ENCODE data around the gene SLC6A9. TPM values are rescaled to one million over a fixed set of nuclear protein-coding genes. Genes with fewer than 3 reads are reported as not detected.

Gene SLC6A9
- total RNA-seq, 1 experiment from 2014 or later = 30.1 TPM

DNA sequence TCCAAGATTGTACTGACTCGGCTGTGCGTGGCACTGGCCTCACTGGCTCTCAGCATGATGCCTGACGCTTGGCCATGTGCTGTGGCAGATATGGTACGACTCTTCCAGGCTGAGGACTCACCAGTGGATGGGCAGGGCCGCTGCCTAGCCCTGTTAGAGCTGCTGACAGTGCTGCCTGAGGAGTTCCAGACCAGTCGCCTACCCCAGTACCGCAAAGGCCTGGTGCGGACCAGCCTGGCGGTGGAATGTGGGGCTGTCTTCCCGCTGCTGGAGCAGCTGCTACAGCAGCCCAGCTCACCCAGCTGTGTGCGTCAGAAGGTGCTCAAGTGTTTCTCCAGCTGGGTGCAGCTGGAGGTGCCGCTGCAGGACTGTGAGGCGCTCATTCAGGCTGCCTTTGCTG lies 81.6 kb downstream of the SLC6A9 start:
- WGBS (ENCODE audit: extremely low coverage, insufficient read length, low lambda C conversion rate) = no CpG with 5 or more reads among the region's 13 CpGs
- H4K20me1 ChIP-seq (ENCODE audit: control insufficient read depth, insufficient read depth, insufficient read length) = no peaks in the 10 kb centered on the region
- no peak overlapping the region; a peak in 1 of 7 replicates for H3K27ac Mint-ChIP-seq

More for the DNA sequence above, 81.6 kb downstream of the SLC6A9 start:
- Mint-ChIP-seq H3K27me3 (ENCODE audit: low read depth) (no peaks in the 10 kb centered on the region; the same call in 1 of the 2 replicates), H3K4me3 (no peak overlapping the region), H3K4me1 (peaks cover 26 to 27% of the 10 kb centered on the region in 2 experiments), H3K9me3 (no peaks in the 10 kb centered on the region), H3K36me3 (ENCODE audit: insufficient read depth in 1 of 3, low read depth in 3 of 3) (peaks cover 0 to 9% (median 7%) of the 10 kb centered on the region in 3 experiments; a peak in 6 of 7 replicates)
- no peak overlapping the region for H4K91ac ChIP-seq (ENCODE audit: insufficient read length, low read depth, low read length)
- no peak overlapping the region for H3K4ac ChIP-seq (ENCODE audit: low read depth, low read length)
- H2BK120ac ChIP-seq (ENCODE audit: low read depth, low read length, poor library complexity, severe bottlenecking) = no peak overlapping the region
- peaks cover 10% of the 10 kb centered on the region for H3K23me2 ChIP-seq (ENCODE audit: insufficient read length, low read depth, low read length, poor library complexity, severe bottlenecking)
- H2AFZ ChIP-seq (ENCODE audit: low read length) = no peak overlapping the region
- H2AK5ac ChIP-seq (ENCODE audit: insufficient read length, low read length) = no peak overlapping the region
- H4K8ac ChIP-seq (replicated peaks; ENCODE audit: insufficient read length, low read depth, low read length) = no peak overlapping the region
- H3K27me3 ChIP-seq (ENCODE audit: insufficient read depth, low read length) = no peaks in the 10 kb centered on the region
- no peak overlapping the region for H3T11ph ChIP-seq (ENCODE audit: low read length)
- H4K5ac ChIP-seq (ENCODE audit: insufficient read length, low read depth, low read length) = no peak overlapping the region
- no peak overlapping the region for H2BK12ac ChIP-seq (ENCODE audit: insufficient read length, low read depth, low read length)
- no peak overlapping the region for H3K4me2 ChIP-seq (ENCODE audit: insufficient read depth, insufficient read length, low read length)
- no peak overlapping the region for H3K18ac ChIP-seq (ENCODE audit: insufficient read length, low read depth, low read length)
- TF ChIP-seq, protein P1, sequence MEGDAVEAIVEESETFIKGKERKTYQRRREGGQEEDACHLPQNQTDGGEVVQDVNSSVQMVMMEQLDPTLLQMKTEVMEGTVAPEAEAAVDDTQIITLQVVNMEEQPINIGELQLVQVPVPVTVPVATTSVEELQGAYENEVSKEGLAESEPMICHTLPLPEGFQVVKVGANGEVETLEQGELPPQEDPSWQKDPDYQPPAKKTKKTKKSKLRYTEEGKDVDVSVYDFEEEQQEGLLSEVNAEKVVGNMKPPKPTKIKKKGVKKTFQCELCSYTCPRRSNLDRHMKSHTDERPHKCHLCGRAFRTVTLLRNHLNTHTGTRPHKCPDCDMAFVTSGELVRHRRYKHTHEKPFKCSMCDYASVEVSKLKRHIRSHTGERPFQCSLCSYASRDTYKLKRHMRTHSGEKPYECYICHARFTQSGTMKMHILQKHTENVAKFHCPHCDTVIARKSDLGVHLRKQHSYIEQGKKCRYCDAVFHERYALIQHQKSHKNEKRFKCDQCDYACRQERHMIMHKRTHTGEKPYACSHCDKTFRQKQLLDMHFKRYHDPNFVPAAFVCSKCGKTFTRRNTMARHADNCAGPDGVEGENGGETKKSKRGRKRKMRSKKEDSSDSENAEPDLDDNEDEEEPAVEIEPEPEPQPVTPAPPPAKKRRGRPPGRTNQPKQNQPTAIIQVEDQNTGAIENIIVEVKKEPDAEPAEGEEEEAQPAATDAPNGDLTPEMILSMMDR (conservative IDR thresholded peaks at IDR 0.05) = no peak
- no peaks in the 10 kb centered on the region for H3K79me1 ChIP-seq (ENCODE audit: insufficient read depth, low read depth, low read length, poor library complexity, severe bottlenecking)
- no peak for DNase-seq
- no peak overlapping the region for H3K23ac ChIP-seq (ENCODE audit: insufficient read length, low read depth, low read length)
- no peaks in the 10 kb centered on the region for H3K9me3 ChIP-seq (ENCODE audit: control insufficient read depth, low read depth, low read length)
- no peaks in the 10 kb centered on the region for H3K4me1 ChIP-seq (ENCODE audit: insufficient read depth, low read length)
- H2BK20ac ChIP-seq (ENCODE audit: low read depth, low read length, poor library complexity, severe bottlenecking) = no peak overlapping the region
- no peak overlapping the region for H3K9ac ChIP-seq (ENCODE audit: extremely low read depth, insufficient read length, low read length)
- no peaks in the 10 kb centered on the region for H3K79me2 ChIP-seq (ENCODE audit: insufficient read depth, low read length)
- H3K14ac ChIP-seq (ENCODE audit: insufficient read depth, low read length) = no peak overlapping the region
- H3K27ac ChIP-seq (ENCODE audit: insufficient read length, low read depth, low read length) = no peak overlapping the region
- H2BK15ac ChIP-seq (ENCODE audit: low read depth, low read length) = no peak overlapping the region
- H2BK5ac ChIP-seq (ENCODE audit: insufficient read length, low read length) = no peak overlapping the region
- no peak overlapping the region for H3K56ac ChIP-seq (ENCODE audit: insufficient read length, low read depth, low read length)

Measured in H9 (cell line).